ENCODE results near the gene HTR1B.

The HTR1B gene

DNA sequence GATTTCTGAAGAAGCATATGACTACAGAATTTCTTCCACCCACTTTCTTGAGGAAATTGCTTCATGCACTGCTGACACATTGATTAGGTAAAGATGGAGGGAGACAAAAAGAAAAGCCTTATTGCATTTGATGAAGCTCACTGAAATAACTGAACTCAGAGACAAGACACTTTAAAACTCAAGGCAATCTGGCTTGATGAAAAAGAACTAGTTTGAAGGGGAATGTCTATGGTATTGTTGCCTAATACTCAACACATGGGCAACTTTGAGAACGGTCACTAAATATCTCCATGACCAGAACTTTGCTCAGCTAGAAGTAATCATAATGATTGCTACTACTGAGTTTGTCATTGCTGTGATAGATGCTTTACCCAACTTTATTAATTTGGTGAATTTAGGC is 38.1 kb downstream of the HTR1B start:
- Histone ChIP-seq H3K27me3 (ENCODE audit: control insufficient read depth in 1 of 2, insufficient read depth in 1 of 2, low read length in 2 of 2) (no peaks in the 10 kb centered on the region), H2BK12ac (ENCODE audit: low read length in 2 of 2) (no peak overlapping the region), H3K4ac (ENCODE audit: low read depth in 1 of 2, low read length in 2 of 2) (no peak overlapping the region), H2BK15ac (ENCODE audit: low read depth, poor library complexity, severe bottlenecking) (no peak overlapping the region), H3K4me2 (ENCODE audit: low read length, poor library complexity, severe bottlenecking) (no peak overlapping the region), H3K4me3 (ENCODE audit: insufficient read depth in 1 of 2, low read depth in 1 of 2, low read length in 2 of 2) (no peak overlapping the region), H4K8ac (ENCODE audit: low read length) (no peak overlapping the region), H3K4me1 (ENCODE audit: control insufficient read depth, insufficient read depth, low read depth, low read length) (no peaks in the 10 kb centered on the region), H2AFZ (ENCODE audit: low read depth, low read length) (no peak overlapping the region), H3K27ac (ENCODE audit: low read length, poor library complexity, severe bottlenecking) (no peak overlapping the region), H2BK120ac (ENCODE audit: low read depth, low read length) (no peak overlapping the region), H3K9ac (ENCODE audit: low read length) (no peak overlapping the region), H3K36me3 (ENCODE audit: control insufficient read depth in 1 of 2, insufficient read depth in 2 of 2, low read depth in 1 of 2, low read length in 2 of 2) (no peaks in the 10 kb centered on the region), H3K79me1 (replicated peaks; ENCODE audit: low read length, poor library complexity, severe bottlenecking) (no peaks in the 10 kb centered on the region), H4K91ac (ENCODE audit: low read length) (no peak overlapping the region), H2AK5ac (ENCODE audit: low read length, severe bottlenecking) (no peak overlapping the region), H3K23ac (ENCODE audit: low read length in 2 of 2) (no peak overlapping the region), H3K14ac (ENCODE audit: low read length in 2 of 2) (no peak overlapping the region), H2BK5ac (ENCODE audit: low read depth, low read length, poor library complexity, severe bottlenecking) (no peak overlapping the region), H3K18ac (ENCODE audit: low read depth in 1 of 2, low read length in 2 of 2) (no peak overlapping the region), H3K9me3 (ENCODE audit: control insufficient read depth, low read length) (no peaks in the 10 kb centered on the region)
- WGBS: no CpG with 5 or more reads among the region's 1 CpG
- DNase-seq: no peak

DNA sequence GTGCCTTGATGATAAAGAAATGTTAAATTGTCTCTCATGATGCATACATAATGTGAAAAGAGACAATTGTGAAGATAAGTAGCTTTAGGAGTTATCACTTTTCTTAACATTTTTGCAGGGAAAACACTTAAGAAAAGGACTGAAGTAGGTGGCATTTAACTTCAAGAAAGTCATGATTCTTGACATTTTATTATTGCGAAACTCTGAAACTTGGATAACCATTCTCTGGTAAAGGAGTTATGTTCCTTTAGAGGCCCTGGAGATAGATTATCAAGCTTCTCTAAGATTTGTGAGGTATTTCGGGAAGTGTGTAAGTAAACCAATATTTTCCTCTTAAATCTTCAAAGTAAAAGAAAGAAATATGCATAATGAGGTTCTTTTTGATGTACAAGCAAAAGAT is 38.5 kb downstream of the HTR1B start:
- H2BK120ac ChIP-seq (ENCODE audit: low read depth, low read length): no peak overlapping the region
- no peak overlapping the region for H3K4me2 ChIP-seq (ENCODE audit: low read length, poor library complexity, severe bottlenecking)
- no peak overlapping the region for H3K9ac ChIP-seq (ENCODE audit: low read length)
- H3K4me1 ChIP-seq (ENCODE audit: control insufficient read depth, insufficient read depth, low read depth, low read length): no peaks in the 10 kb centered on the region
- no peaks in the 10 kb centered on the region for H3K27me3 ChIP-seq (ENCODE audit: control insufficient read depth in 1 of 2, insufficient read depth in 1 of 2, low read length in 2 of 2)
- no peaks in the 10 kb centered on the region for H3K9me3 ChIP-seq (ENCODE audit: control insufficient read depth, low read length)
- H4K91ac ChIP-seq (ENCODE audit: low read length): no peak overlapping the region
- no peak overlapping the region for H3K18ac ChIP-seq (ENCODE audit: low read depth in 1 of 2, low read length in 2 of 2)
- no peak overlapping the region for H3K4ac ChIP-seq (ENCODE audit: low read depth in 1 of 2, low read length in 2 of 2)
- H3K79me1 ChIP-seq (replicated peaks; ENCODE audit: low read length, poor library complexity, severe bottlenecking): no peaks in the 10 kb centered on the region
- no peak overlapping the region for H3K14ac ChIP-seq (ENCODE audit: low read length in 2 of 2)
- no peak overlapping the region for H2AFZ ChIP-seq (ENCODE audit: low read depth, low read length)
- no peak overlapping the region for H3K27ac ChIP-seq (ENCODE audit: low read length, poor library complexity, severe bottlenecking)
- no peak overlapping the region for H2BK12ac ChIP-seq (ENCODE audit: low read length in 2 of 2)
- no peak overlapping the region for H4K8ac ChIP-seq (ENCODE audit: low read length)
- H2AK5ac ChIP-seq (ENCODE audit: low read length, severe bottlenecking): no peak overlapping the region
- H3K23ac ChIP-seq (ENCODE audit: low read length in 2 of 2): no peak overlapping the region
- H2BK15ac ChIP-seq (ENCODE audit: low read depth, poor library complexity, severe bottlenecking): no peak overlapping the region
- no peak overlapping the region for H2BK5ac ChIP-seq (ENCODE audit: low read depth, low read length, poor library complexity, severe bottlenecking)
- 100% methylated on average over 1 of the region's 2 CpGs for WGBS
- no peak overlapping the region for H3K4me3 ChIP-seq (ENCODE audit: insufficient read depth in 1 of 2, low read depth in 1 of 2, low read length in 2 of 2)
- DNase-seq: no peak
- H3K36me3 ChIP-seq (ENCODE audit: control insufficient read depth in 1 of 2, insufficient read depth in 2 of 2, low read depth in 1 of 2, low read length in 2 of 2): no peaks in the 10 kb centered on the region

DNA sequence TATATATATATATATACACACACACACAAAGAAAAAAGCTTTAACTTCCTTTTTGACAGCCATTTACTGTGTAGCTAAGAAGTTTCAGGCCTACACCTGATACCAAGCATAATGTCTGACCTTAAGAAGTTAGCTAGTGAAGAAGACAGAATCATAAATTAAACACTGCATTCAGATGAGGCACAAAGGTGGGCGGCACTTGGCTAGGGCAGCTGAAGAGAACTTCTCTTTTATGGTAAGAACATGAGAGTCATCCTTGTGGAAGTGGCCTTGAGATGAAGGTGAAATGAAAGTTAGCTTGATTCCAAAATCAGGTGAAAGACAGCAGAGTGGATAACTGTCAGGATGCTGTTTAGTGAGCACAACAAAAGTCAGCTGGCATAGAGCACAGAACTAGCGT is 46.5 kb downstream of the HTR1B start:
- H3K9ac ChIP-seq (ENCODE audit: low read length): no peak overlapping the region
- no peak overlapping the region for H3K4me2 ChIP-seq (ENCODE audit: low read length, poor library complexity, severe bottlenecking)
- H2BK12ac ChIP-seq (ENCODE audit: low read length in 2 of 2): no peak overlapping the region
- no peak overlapping the region for H3K14ac ChIP-seq (ENCODE audit: low read length in 2 of 2)
- 97% methylated on average over 1 of the region's 2 CpGs for WGBS
- H2BK15ac ChIP-seq (ENCODE audit: low read depth, poor library complexity, severe bottlenecking): no peak overlapping the region
- no peak overlapping the region for H3K18ac ChIP-seq (ENCODE audit: low read depth in 1 of 2, low read length in 2 of 2)
- no peaks in the 10 kb centered on the region for H3K9me3 ChIP-seq (ENCODE audit: control insufficient read depth, low read length)
- no peaks in the 10 kb centered on the region for H3K36me3 ChIP-seq (ENCODE audit: control insufficient read depth in 1 of 2, insufficient read depth in 2 of 2, low read depth in 1 of 2, low read length in 2 of 2)
- no peaks in the 10 kb centered on the region for H3K79me1 ChIP-seq (replicated peaks; ENCODE audit: low read length, poor library complexity, severe bottlenecking)
- no peak overlapping the region for H4K91ac ChIP-seq (ENCODE audit: low read length)
- H3K4ac ChIP-seq (ENCODE audit: low read depth in 1 of 2, low read length in 2 of 2): no peak overlapping the region
- H4K8ac ChIP-seq (ENCODE audit: low read length): no peak overlapping the region
- no peak overlapping the region for H2BK120ac ChIP-seq (ENCODE audit: low read depth, low read length)
- H3K23ac ChIP-seq (ENCODE audit: low read length in 2 of 2): no peak overlapping the region
- no peak for DNase-seq
- H3K27me3 ChIP-seq (ENCODE audit: control insufficient read depth in 1 of 2, insufficient read depth in 1 of 2, low read length in 2 of 2): no peaks in the 10 kb centered on the region
- no peak overlapping the region for H2AFZ ChIP-seq (ENCODE audit: low read depth, low read length)
- H2BK5ac ChIP-seq (ENCODE audit: low read depth, low read length, poor library complexity, severe bottlenecking): no peak overlapping the region
- H3K27ac ChIP-seq (ENCODE audit: low read length, poor library complexity, severe bottlenecking): no peak overlapping the region
- H2AK5ac ChIP-seq (ENCODE audit: low read length, severe bottlenecking): no peak overlapping the region
- H3K4me1 ChIP-seq (ENCODE audit: control insufficient read depth, insufficient read depth, low read depth, low read length): peaks cover 2% of the 10 kb centered on the region
- H3K4me3 ChIP-seq (ENCODE audit: insufficient read depth in 1 of 2, low read depth in 1 of 2, low read length in 2 of 2): no peak overlapping the region

- no peak overlapping the region for H3K27ac ChIP-seq (ENCODE audit: low read length, poor library complexity, severe bottlenecking)
- no peak overlapping the region for H2AK5ac ChIP-seq (ENCODE audit: low read length, severe bottlenecking)
- H3K4ac ChIP-seq (ENCODE audit: low read depth in 1 of 2, low read length in 2 of 2): no peak overlapping the region
- H3K14ac ChIP-seq (ENCODE audit: low read length in 2 of 2): no peak overlapping the region
- no peak for DNase-seq
- no peak overlapping the region for H3K23ac ChIP-seq (ENCODE audit: low read length in 2 of 2)
- 92% methylated on average over 1 of the region's 2 CpGs for WGBS
- no peak overlapping the region for H2AFZ ChIP-seq (ENCODE audit: low read depth, low read length)
- H2BK12ac ChIP-seq (ENCODE audit: low read length in 2 of 2): no peak overlapping the region
- H3K27me3 ChIP-seq (ENCODE audit: control insufficient read depth in 1 of 2, insufficient read depth in 1 of 2, low read length in 2 of 2): no peaks in the 10 kb centered on the region
- H2BK15ac ChIP-seq (ENCODE audit: low read depth, poor library complexity, severe bottlenecking): no peak overlapping the region
- H3K4me1 ChIP-seq (ENCODE audit: control insufficient read depth, insufficient read depth, low read depth, low read length): peaks cover 2% of the 10 kb centered on the region
- no peaks in the 10 kb centered on the region for H3K79me1 ChIP-seq (replicated peaks; ENCODE audit: low read length, poor library complexity, severe bottlenecking)
- H4K8ac ChIP-seq (ENCODE audit: low read length): no peak overlapping the region
- no peak overlapping the region for H2BK120ac ChIP-seq (ENCODE audit: low read depth, low read length)
- no peak overlapping the region for H3K4me2 ChIP-seq (ENCODE audit: low read length, poor library complexity, severe bottlenecking)
- no peak overlapping the region for H3K18ac ChIP-seq (ENCODE audit: low read depth in 1 of 2, low read length in 2 of 2)
- no peaks in the 10 kb centered on the region for H3K36me3 ChIP-seq (ENCODE audit: control insufficient read depth in 1 of 2, insufficient read depth in 2 of 2, low read depth in 1 of 2, low read length in 2 of 2)
- no peaks in the 10 kb centered on the region for H3K9me3 ChIP-seq (ENCODE audit: control insufficient read depth, low read length)
- no peak overlapping the region for H3K4me3 ChIP-seq (ENCODE audit: insufficient read depth in 1 of 2, low read depth in 1 of 2, low read length in 2 of 2)
- no peak overlapping the region for H2BK5ac ChIP-seq (ENCODE audit: low read depth, low read length, poor library complexity, severe bottlenecking)
- no peak overlapping the region for H3K9ac ChIP-seq (ENCODE audit: low read length)
- H4K91ac ChIP-seq (ENCODE audit: low read length): no peak overlapping the region
Observed at GRCh38 chr6:77415706-77416105, 47.6 kb downstream of the HTR1B start.

Measured in mesenchymal stem cell (in vitro differentiated cells and primary cell).